Measurements from ENCODE around the gene ZXDC. TPM values are rescaled to one million over a fixed set of nuclear protein-coding genes. Genes with fewer than 3 reads are reported as not detected.

Gene ZXDC
- total and polyA plus RNA-seq, 2 donors (not counting 3 experiments of a cell fraction or from before 2014, with no cell fraction given): 15.2 to 22.6 TPM

GRCh38 chr3:126397610-126398422 is 77.9 kb downstream of the ZXDC start:
- no peaks in the 10 kb centered on the region for H3K36me3 ChIP-seq (ENCODE audit: control insufficient read depth in 2 of 2, extremely low read depth in 1 of 2, insufficient read depth in 2 of 2, low read length in 2 of 2)
- BruUV-seq (replicated peaks): no TSS peak
- no peak overlapping the region for H3K9ac ChIP-seq (replicated peaks; ENCODE audit: extremely low read depth, insufficient read depth, low read length)
- intact Hi-C loops (cut with micrococcal nuclease) (no loop called here), dilution Hi-C loops (cut with MboI; ENCODE audit: extremely low pct_ligation_motif_present, low sequenced_read_pairs) (no loop called here)
- H3K4me2 ChIP-seq (ENCODE audit: insufficient read depth, low read length): no peak overlapping the region
- H2AFZ ChIP-seq (ENCODE audit: low read depth, low read length): no peak overlapping the region
- TF ChIP-seq POLR2A (IDR thresholded peaks at IDR 0.05; ENCODE audit: low read depth, low read length) (no peak), EZH2 (IDR thresholded peaks at IDR 0.05; ENCODE audit: borderline replicate concordance, low read depth, low read length, severe bottlenecking) (no peak), POLR2AphosphoS5 (IDR thresholded peaks at IDR 0.05; ENCODE audit: insufficient read depth, low read depth, low read length) (no peak), GATA2 (IDR thresholded peaks at IDR 0.05; ENCODE audit: insufficient read depth, insufficient read length, low read depth, low read length) (no peak), MAX (IDR thresholded peaks at IDR 0.05; ENCODE audit: insufficient read depth, insufficient read length) (no peak), CTCF (IDR thresholded peaks at IDR 0.05; ENCODE audit: extremely low read depth in 1 of 2, insufficient read depth in 1 of 2, low read depth in 1 of 2, low read length in 2 of 2) (no peak), JUN (IDR thresholded peaks at IDR 0.05; ENCODE audit: borderline replicate concordance, insufficient read depth, insufficient read length, low read depth) (no peak), MYC (IDR thresholded peaks at IDR 0.05; ENCODE audit: low read depth, low read length) (no peak)
- H4K20me1 ChIP-seq (replicated peaks; ENCODE audit: control insufficient read depth, extremely low read depth, insufficient read depth, low read length): no peaks in the 10 kb centered on the region
- H3K27ac ChIP-seq (ENCODE audit: insufficient read depth, low read depth, low read length): no peak overlapping the region
- CTCF ChIA-PET: interaction anchor here (1.2 kb wide), 1 partner anchor 152 kb away, joined by 4 read pairs; no protein-coding TSS in a partner anchor
- no peaks in the 10 kb centered on the region for H3K9me3 ChIP-seq (replicated peaks; ENCODE audit: control insufficient read depth, insufficient read depth, low read length)
- DNase-seq (ENCODE audit: low read depth, low spot score) (no peak), FAIRE-seq (no peak)
- no peaks in the 10 kb centered on the region for H3K79me2 ChIP-seq (ENCODE audit: control insufficient read depth, insufficient read depth, low read length)
- H3K4me1 ChIP-seq (ENCODE audit: control insufficient read depth, extremely low read depth, insufficient read depth, low read length): no peaks in the 10 kb centered on the region
- POLR2A ChIA-PET: no interaction called here
- H3K4me3 ChIP-seq (replicated peaks in 1 of 3; ENCODE audit: insufficient read depth in 1 of 3, low read depth in 1 of 3, low read length in 3 of 3): no peak overlapping the region
- peaks cover 16 to 23% of the 10 kb centered on the region in 2 experiments for H3K27me3 ChIP-seq (ENCODE audit: control insufficient read depth in 2 of 2, insufficient read depth in 2 of 2, low read length in 2 of 2)
- no peaks in the 10 kb centered on the region for H3K9me1 ChIP-seq (replicated peaks; ENCODE audit: control insufficient read depth, extremely low read depth, insufficient read depth, low read length)

Measured in endothelial cell of umbilical vein (primary cell).